DMS53 treated with DMSO at 0.1 percent for 48 hours (cell line): ENCODE measurements around the gene C12orf75.
A peak's percentile ranks its signal among the peaks of the same experiment; 100 is the strongest.
"Not testable (repeated sequence)": the region's sequence is repeated elsewhere in the genome, so short reads cannot be mapped to it uniquely, and the experiment has no call there.

Experiments
- DNase-seq: peaks from one replicate; lab custom pipeline; 2025; ENCODE audit not compliant: unreplicated experiment; lab: John Stamatoyannopoulos, UW

Gene C12orf75

GRCh38 chr12:105369014-105369413 is 38.5 kb downstream of the C12orf75 start:
- no peak for DNase-seq

GRCh38 chr12:105374303-105374702 is 43.8 kb downstream of the C12orf75 start:
- DNase-seq = no peak

- DNase-seq = no peak
These were observed 46.6 kb downstream of the C12orf75 start for GRCh38 chr12:105377077-105377476.

- DNase-seq = no peak
These were observed 48.4 kb downstream of the C12orf75 start for GRCh38 chr12:105378911-105379310.

- DNase-seq = peak; percentile 75
These were observed 52.5 kb downstream of the C12orf75 start for GRCh38 chr12:105382771-105383622.

- no peak for DNase-seq
These were observed 53.7 kb downstream of the C12orf75 start for GRCh38 chr12:105384220-105384619.

- DNase-seq = no peak
These were observed 54.5 kb downstream of the C12orf75 start for GRCh38 chr12:105384916-105385535.

GRCh38 chr12:105386431-105386830 is 55.9 kb downstream of the C12orf75 start:
- no peak for DNase-seq

- DNase-seq = no peak
These were observed 60.7 kb downstream of the C12orf75 start for GRCh38 chr12:105391231-105391630.

- DNase-seq = no peak
These were observed 63.1 kb downstream of the C12orf75 start for GRCh38 chr12:105393587-105393986.

GRCh38 chr12:105396024-105396423 is 65.5 kb downstream of the C12orf75 start:
- no peak for DNase-seq

GRCh38 chr12:105396983-105397382 is 66.5 kb downstream of the C12orf75 start:
- no peak for DNase-seq

- DNase-seq = no peak
These were observed 68.4 kb downstream of the C12orf75 start for GRCh38 chr12:105398930-105399329.

GRCh38 chr12:105399428-105400081 is 69.1 kb downstream of the C12orf75 start:
- no peak for DNase-seq

GRCh38 chr12:105400227-105400626 is 69.7 kb downstream of the C12orf75 start:
- DNase-seq = no peak

- no peak for DNase-seq
These were observed 70.7 kb downstream of the C12orf75 start for GRCh38 chr12:105401198-105401597.

GRCh38 chr12:105402366-105402765 is 71.9 kb downstream of the C12orf75 start:
- no peak for DNase-seq

- DNase-seq = no peak
These were observed 72.6 kb downstream of the C12orf75 start for GRCh38 chr12:105403095-105403494.

GRCh38 chr12:105404134-105404533 is 73.6 kb downstream of the C12orf75 start:
- DNase-seq = not testable (repeated sequence)

- DNase-seq = no peak
These were observed 76.0 kb downstream of the C12orf75 start for GRCh38 chr12:105406497-105406896.

- no peak for DNase-seq
These were observed 78.8 kb downstream of the C12orf75 start for GRCh38 chr12:105409279-105409678.
